Mucosa of descending colon (tissue), 3 donors: ENCODE measurements around the gene HNRNPLL. TPM values are rescaled to one million over a fixed set of nuclear protein-coding genes. Genes with fewer than 3 reads are reported as not detected.
"Not testable (repeated sequence)": the region's sequence is repeated elsewhere in the genome, so short reads cannot be mapped to it uniquely, and the experiment has no call there.

Experiments used
- ATAC-seq: fragments of 200-7000 bp; cut with Tn5 transposase; one replicate; pipeline ENCODE4 v1.9.1; 2020; ENCODE audit warnings: mild to moderate bottlenecking, moderate library complexity
- DNase-seq, 3 donors: peaks; one replicate each; pipeline ENCODE4 v3.0.0-alpha.2; 2020
- H3K36me3 ChIP-seq: fragments of 200-600 bp; one replicate; pipeline ENCODE4 v1.8.0; 2021; ENCODE audit warnings: low read depth, mild to moderate bottlenecking
- H3K4me1 ChIP-seq: fragments of 200-600 bp; one replicate; pipeline ENCODE4 v1.8.0; 2021; ENCODE audit warnings: low read depth, mild to moderate bottlenecking
- H3K4me3 ChIP-seq: fragments of 200-600 bp; one replicate; pipeline ENCODE4 v1.8.0; 2021; ENCODE audit warnings: mild to moderate bottlenecking
- H3K9me3 ChIP-seq: fragments of 200-600 bp; one replicate; pipeline ENCODE4 v1.8.0; 2021; ENCODE audit warnings: mild to moderate bottlenecking
- intact Hi-C, 2 donors: fragments of 100-400 bp; cut with DNase I in 1 of 2; cut with micrococcal nuclease in 1 of 2; formaldehyde crosslinking; loops; one replicate each; pipeline versions ENCODE4 v1.11.0 to v1.11.1; 2022; cut with DNase I, micrococcal nuclease
- long read RNA-seq, 2 donors: library from polyadenylated mRNA; unstranded; transcript quantifications; one replicate each; pipeline ENCODE4 v2.0.0, GENCODE V29; 2019 to 2021
- total RNA-seq, 3 donors: library from RNA; stranded (reverse); fragmentation: NEBNext Ultra II Directional in 2 of 3; extraction: Animal tissue kit (Norgen Biotek cat#: 25700) in 2 of 3; gene quantifications; one replicate each; pipeline versions ENCODE4 v1.2.1 to v1.2.4, GENCODE V29; 2021 to 2023
- TF ChIP-seq, protein P1 (sequence below): fragments of 200-600 bp; IDR thresholded peaks from one replicate; pipeline ENCODE4 v1.8.0; 2022; ENCODE audit warnings: antibody characterized with exemption, mild to moderate bottlenecking
- donor health status: DM: no; HTN: no; CAD: no; lungs with moderate emphysema.
- donor health status: DM: no; HTN: no; CAD: no.
- donor health status: DM: no; HTN: yes; CAD: no.

HNRNPLL gene
- total RNA-seq, result 10 to 100 TPM; 45.5 to 68.2 (median 49.6) TPM
- long read RNA-seq, donor 1, full-length matches to known transcripts, result 28 of 52 reads
- long read RNA-seq, donor 1, partial matches to known transcripts, result 16 of 52 reads
- long read RNA-seq, donor 1, other reads (novel, unspliced or antisense), result 8 of 52 reads
- long read RNA-seq, donor 2, full-length matches to known transcripts, result 9 of 13 reads
- long read RNA-seq, donor 2, partial matches to known transcripts, result 2 of 13 reads
- long read RNA-seq, donor 2, other reads (novel, unspliced or antisense), result 2 of 13 reads

DNA sequence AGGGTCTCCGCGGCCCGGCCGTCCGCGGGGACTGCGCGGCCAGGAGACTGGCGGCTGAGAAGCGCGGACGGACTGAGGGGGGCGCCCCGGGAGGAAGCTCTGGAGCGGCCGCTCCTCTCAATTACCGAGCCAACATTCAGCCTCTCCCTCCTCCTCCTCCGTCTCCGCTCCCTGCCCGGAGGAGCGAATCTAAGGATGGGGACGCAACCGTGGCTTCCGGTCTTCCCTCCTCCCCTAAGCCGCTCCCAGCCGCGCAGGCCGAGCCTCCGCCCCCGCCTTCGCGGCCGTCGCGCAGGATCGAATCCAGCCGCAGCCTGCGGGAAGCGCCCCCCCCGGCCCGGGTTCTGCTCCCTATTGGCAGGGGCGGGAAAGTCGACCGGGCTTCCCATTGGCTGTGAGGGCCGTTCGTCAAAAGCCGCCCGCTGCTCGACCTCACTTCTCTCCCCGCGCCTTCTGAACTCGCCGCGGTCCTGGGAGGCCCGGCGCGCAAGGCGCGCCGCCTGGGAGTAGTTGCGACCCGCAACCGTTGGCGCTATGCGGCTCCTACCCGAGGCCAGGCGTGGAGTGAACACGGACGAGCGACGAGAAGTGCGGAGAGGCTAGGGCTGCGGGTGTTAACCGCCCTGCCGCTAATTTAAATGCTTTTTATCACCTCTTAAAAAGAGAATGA is at the start of gene HNRNPLL:
Gene HNRNPLL, minus strand, starts transcription at position 197 of the 670 bp plus-strand sequence. CDS start 302 bp downstream, outside the sequence.
- Histone ChIP-seq H3K9me3 (no peaks in the 10 kb centered on the region), H3K4me3 (peak within 1 kb of the TSS; percentile 91), H3K36me3 (peaks cover 4% of the 10 kb centered on the region), H3K4me1 (peaks cover 14% of the 10 kb centered on the region)
- ATAC-seq (peak; percentile 93), DNase-seq (peak; percentile 98 to 100 (median 99))
- intact Hi-C loops, result no loop called here
- TF ChIP-seq, protein P1, sequence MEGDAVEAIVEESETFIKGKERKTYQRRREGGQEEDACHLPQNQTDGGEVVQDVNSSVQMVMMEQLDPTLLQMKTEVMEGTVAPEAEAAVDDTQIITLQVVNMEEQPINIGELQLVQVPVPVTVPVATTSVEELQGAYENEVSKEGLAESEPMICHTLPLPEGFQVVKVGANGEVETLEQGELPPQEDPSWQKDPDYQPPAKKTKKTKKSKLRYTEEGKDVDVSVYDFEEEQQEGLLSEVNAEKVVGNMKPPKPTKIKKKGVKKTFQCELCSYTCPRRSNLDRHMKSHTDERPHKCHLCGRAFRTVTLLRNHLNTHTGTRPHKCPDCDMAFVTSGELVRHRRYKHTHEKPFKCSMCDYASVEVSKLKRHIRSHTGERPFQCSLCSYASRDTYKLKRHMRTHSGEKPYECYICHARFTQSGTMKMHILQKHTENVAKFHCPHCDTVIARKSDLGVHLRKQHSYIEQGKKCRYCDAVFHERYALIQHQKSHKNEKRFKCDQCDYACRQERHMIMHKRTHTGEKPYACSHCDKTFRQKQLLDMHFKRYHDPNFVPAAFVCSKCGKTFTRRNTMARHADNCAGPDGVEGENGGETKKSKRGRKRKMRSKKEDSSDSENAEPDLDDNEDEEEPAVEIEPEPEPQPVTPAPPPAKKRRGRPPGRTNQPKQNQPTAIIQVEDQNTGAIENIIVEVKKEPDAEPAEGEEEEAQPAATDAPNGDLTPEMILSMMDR, result no peak

DNA sequence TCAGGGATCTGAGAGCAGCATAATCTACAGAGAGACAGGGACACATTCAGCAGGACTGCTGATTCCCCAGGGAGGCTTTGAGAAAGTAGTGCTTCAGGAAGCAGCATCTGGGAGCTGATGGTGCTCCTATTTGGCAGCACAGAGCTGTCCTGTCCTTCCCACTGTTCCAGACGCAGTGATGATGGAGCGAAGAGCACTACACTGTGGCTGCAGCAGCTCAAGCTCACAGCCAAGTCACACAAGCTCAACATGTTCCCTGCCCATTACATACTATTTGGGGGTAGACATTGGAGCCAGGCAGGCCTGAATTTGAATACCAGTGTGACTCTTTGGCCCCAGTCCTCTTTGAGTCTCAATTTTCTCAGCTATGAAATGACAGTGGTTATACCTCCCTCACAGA is 48.0 kb upstream of the HNRNPLL start:
- H3K36me3 ChIP-seq, result no peaks in the 10 kb centered on the region
- intact Hi-C loops, result no loop called here
- H3K4me3 ChIP-seq, result no peak overlapping the region
- H3K9me3 ChIP-seq, result no peaks in the 10 kb centered on the region
- H3K4me1 ChIP-seq, result no peaks in the 10 kb centered on the region
- TF ChIP-seq, protein P1, result no peak
- no peak for DNase-seq
- ATAC-seq, result no peak

DNA sequence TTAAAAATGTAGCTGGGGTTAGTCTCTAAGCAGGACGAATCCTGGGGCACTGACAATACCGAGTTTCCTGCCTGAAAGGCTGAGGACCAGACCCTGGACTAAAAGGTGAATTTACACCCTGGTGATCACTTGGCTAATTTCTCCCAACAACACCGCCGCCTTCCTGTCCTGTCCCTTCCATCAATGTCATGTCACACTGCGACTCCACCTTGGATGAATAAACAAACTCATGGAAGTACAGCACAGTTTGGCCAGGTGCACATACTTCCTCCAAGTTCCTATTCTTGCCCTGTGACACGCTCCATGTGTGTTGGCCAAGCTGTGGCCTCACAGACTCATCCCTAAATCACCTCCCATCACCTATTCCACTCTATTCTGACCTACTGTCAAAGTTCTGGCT is 47.3 kb upstream of the HNRNPLL start:
- ATAC-seq (peak; percentile 71), DNase-seq (no peak)
- TF ChIP-seq, protein P1, result no peak
- Histone ChIP-seq H3K9me3 (no peaks in the 10 kb centered on the region), H3K36me3 (no peaks in the 10 kb centered on the region), H3K4me3 (no peak overlapping the region), H3K4me1 (no peaks in the 10 kb centered on the region)
- intact Hi-C loops, result no loop called here

DNA sequence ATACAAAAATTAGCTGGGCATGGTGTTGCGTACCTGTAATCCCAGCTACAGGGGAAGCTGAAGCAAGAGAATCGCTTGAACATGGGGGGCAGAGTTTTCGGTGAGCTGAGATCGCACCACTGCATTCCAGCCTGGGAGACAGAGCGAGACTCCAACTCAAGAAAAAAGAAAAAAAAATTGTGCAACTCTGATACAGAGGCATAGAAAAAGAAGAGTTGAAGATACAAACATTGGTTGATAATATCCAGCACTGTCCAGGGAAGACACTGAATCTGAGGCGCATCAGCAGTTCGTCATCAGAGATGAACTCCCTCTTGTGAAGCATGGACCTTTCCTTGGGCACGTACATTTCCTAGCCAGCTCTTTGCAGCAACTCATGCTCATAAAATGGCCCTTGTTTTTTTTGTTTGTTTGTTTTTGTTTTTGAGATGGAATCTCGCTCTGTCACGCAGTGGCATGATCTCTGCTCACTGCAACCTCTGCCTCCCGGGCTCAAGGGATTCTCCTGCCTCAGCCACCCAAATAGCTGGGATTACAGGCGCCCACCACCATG is 46.5 kb upstream of the HNRNPLL start:
- TF ChIP-seq, protein P1, result no peak
- Histone ChIP-seq H3K36me3 (no peaks in the 10 kb centered on the region), H3K4me3 (no peak overlapping the region), H3K4me1 (no peaks in the 10 kb centered on the region), H3K9me3 (no peaks in the 10 kb centered on the region)
- intact Hi-C loops, result no loop called here
- DNase-seq (no peak), ATAC-seq (no peak)

DNA sequence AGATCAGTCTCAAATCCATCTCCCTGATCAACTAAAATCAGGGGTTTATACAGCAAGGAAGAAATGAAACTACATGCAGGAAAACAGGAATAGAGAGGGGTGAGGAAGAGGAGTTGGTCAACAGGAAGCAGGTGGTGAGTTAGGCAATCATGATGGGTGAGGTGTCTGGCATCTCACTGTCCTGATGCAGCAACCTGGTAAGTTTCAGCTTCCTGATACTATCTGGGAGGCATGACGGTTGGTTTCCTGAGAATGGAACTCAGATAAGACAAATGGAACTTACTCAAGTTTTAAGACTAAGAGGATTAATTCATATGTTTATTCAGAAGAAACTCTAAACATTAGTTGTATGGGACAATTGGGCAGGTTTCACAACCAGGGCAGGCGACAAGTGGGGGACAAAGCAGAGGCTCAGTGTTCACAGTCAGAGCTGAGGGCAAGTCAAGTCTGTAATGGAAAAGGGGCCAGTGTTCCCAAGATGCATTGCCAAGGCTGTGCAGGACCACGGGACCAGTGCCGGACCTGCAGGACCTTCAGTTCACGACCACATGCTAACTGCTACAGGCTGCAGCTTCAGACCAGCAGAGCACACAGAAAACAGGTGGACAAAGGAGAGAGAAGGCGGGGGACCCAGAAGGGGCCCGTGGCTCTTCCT is 45.5 kb upstream of the HNRNPLL start:
- no peaks in the 10 kb centered on the region for H3K36me3 ChIP-seq
- H3K9me3 ChIP-seq, result no peaks in the 10 kb centered on the region
- DNase-seq, result no peak
- no peaks in the 10 kb centered on the region for H3K4me1 ChIP-seq
- ATAC-seq, result no peak
- intact Hi-C loops, result no loop called here
- H3K4me3 ChIP-seq, result no peak overlapping the region
- TF ChIP-seq, protein P1, result no peak

DNA sequence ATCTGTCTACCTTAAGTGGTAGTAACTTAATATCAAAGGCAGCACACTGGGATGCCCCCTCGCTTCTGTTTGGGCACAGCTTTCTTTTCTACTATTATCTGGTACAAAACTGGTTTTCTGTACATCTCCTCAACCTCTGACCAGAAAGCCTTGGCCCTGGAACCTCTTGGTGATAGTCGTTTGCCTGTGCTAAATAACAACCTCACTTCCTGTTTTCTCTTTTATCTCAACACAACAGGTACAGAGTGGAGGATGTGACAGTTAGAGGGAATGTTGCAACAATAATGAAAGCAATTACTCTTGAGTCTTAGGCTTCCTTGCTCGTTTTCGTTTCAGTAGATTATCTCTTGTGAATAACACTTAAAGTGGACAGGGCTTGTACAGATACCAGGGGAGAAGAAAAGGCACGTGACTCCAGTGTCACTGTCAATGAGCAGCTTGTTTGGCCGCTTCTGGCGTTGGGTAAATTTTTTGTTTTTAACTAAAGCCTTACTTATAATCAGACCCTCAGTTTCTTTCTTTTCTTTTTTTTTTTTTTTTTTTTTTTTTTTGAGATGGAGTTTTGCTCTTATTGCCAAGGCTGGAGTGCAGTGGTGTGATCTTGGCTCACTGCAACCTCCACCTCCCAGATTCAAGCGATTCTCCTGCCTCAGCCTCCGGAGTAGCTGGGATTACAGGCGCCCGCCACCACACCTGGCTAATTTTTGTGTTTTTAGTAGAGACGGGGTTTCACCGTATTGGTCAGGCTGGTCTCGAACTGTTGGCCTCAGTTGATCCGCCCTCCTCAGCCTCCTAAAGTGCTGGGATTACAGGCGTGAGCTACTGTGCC is 41.2 kb upstream of the HNRNPLL start:
- intact Hi-C loops, H3K4me1 ChIP-seq, H3K36me3 ChIP-seq, H3K9me3 ChIP-seq, H3K4me3 ChIP-seq, DNase-seq: not testable (repeated sequence)
- peak; percentile 62 for ATAC-seq
